Measurements from ENCODE around the gene TENT4B. TPM values are rescaled to one million over a fixed set of nuclear protein-coding genes. Genes with fewer than 3 reads are reported as not detected.

The TENT4B gene
- total RNA-seq, 2 experiments from 2014 or later = 5.8 to 8.8 TPM

- no peak overlapping the region for H3K27ac ChIP-seq (ENCODE audit: low read depth, low read length, poor library complexity, severe bottlenecking)
- H3K4me2 ChIP-seq (ENCODE audit: low read length) = no peak overlapping the region
- no peaks in the 10 kb centered on the region for H3K9me2 ChIP-seq (ENCODE audit: insufficient read depth, low read length)
- DNase-seq (ENCODE audit: low spot score) = no peak
- H4K20me1 ChIP-seq (ENCODE audit: insufficient read depth, low read length) = 0 out of 2 replicates have a peak, but pooled peaks cover 9% of the 10 kb centered on the region
- intact Hi-C loops (cut with micrococcal nuclease; ENCODE audit: unreplicated experiment) = no loop called here
- POLR2A ChIA-PET = interaction anchor here (1.2 kb wide), 1 partner anchor 66 kb away, joined by 3 read pairs; no protein-coding TSS in a partner anchor
- CTCF ChIA-PET (ENCODE audit: unreplicated experiment) = no interaction called here
- TF ChIP-seq CTCF (conservative IDR thresholded peaks at IDR 0.05; ENCODE audit: low read length) = no peak
- TF ChIP-seq EZH2phosphoT487 (IDR thresholded peaks at IDR 0.05; ENCODE audit: borderline replicate concordance, low read depth, low read length) = no peak
- H2AFZ ChIP-seq (ENCODE audit: low read length) = no peak overlapping the region
- H3K4me1 ChIP-seq (ENCODE audit: insufficient read depth, low read length, poor library complexity, severe bottlenecking) = peaks cover 4% of the 10 kb centered on the region
- H3K79me2 ChIP-seq (ENCODE audit: insufficient read depth, low read depth, low read length) = no peaks in the 10 kb centered on the region
- H3K4me3 ChIP-seq (ENCODE audit: low read depth, low read length, poor library complexity, severe bottlenecking) = no peak overlapping the region
- BruUV-seq (replicated peaks) = no TSS peak
- no peaks in the 10 kb centered on the region for H3K36me3 ChIP-seq (ENCODE audit: insufficient read depth, low read length)
- no peaks in the 10 kb centered on the region for H3K9me3 ChIP-seq (ENCODE audit: low read length)
Measured at GRCh38 chr16:50203681-50204080, 50.6 kb downstream of the TENT4B start.

GRCh38 chr16:50204453-50205108 lies 51.5 kb downstream of the TENT4B start:
- Histone ChIP-seq H3K4me1 (ENCODE audit: insufficient read depth, low read length, poor library complexity, severe bottlenecking) (peaks cover 5% of the 10 kb centered on the region), H3K4me2 (ENCODE audit: low read length) (no peak overlapping the region), H3K36me3 (ENCODE audit: insufficient read depth, low read length) (no peaks in the 10 kb centered on the region), H3K9me2 (ENCODE audit: insufficient read depth, low read length) (no peaks in the 10 kb centered on the region), H2AFZ (ENCODE audit: low read length) (no peak overlapping the region), H3K79me2 (ENCODE audit: insufficient read depth, low read depth, low read length) (no peaks in the 10 kb centered on the region), H3K4me3 (ENCODE audit: low read depth, low read length, poor library complexity, severe bottlenecking) (no peak overlapping the region), H3K27ac (ENCODE audit: low read depth, low read length, poor library complexity, severe bottlenecking) (no peak overlapping the region), H3K9me3 (ENCODE audit: low read length) (no peaks in the 10 kb centered on the region), H4K20me1 (ENCODE audit: insufficient read depth, low read length) (0 out of 2 replicates have a peak, but pooled peaks cover 9% of the 10 kb centered on the region)
- TF ChIP-seq CTCF (conservative IDR thresholded peaks at IDR 0.05; ENCODE audit: low read length) = no peak
- BruUV-seq (replicated peaks) = no TSS peak
- intact Hi-C loops (cut with micrococcal nuclease; ENCODE audit: unreplicated experiment) = no loop called here
- DNase-seq (ENCODE audit: low spot score) = no peak
- ChIA-PET CTCF (ENCODE audit: unreplicated experiment) (no interaction called here), POLR2A (no interaction called here)

GRCh38 chr16:50207652-50208051 lies 54.5 kb downstream of the TENT4B start:
- Histone ChIP-seq H2AFZ (ENCODE audit: low read length) (no peak overlapping the region), H4K20me1 (ENCODE audit: insufficient read depth, low read length) (0 out of 2 replicates have a peak, but pooled peaks cover 9% of the 10 kb centered on the region), H3K9me2 (ENCODE audit: insufficient read depth, low read length) (no peaks in the 10 kb centered on the region), H3K27ac (ENCODE audit: low read depth, low read length, poor library complexity, severe bottlenecking) (no peak overlapping the region), H3K9me3 (ENCODE audit: low read length) (no peaks in the 10 kb centered on the region), H3K4me2 (ENCODE audit: low read length) (no peak overlapping the region), H3K79me2 (ENCODE audit: insufficient read depth, low read depth, low read length) (no peaks in the 10 kb centered on the region), H3K36me3 (ENCODE audit: insufficient read depth, low read length) (peaks cover 4% of the 10 kb centered on the region; the same call in 1 of the 2 replicates), H3K4me1 (ENCODE audit: insufficient read depth, low read length, poor library complexity, severe bottlenecking) (peaks cover 12% of the 10 kb centered on the region), H3K4me3 (ENCODE audit: low read depth, low read length, poor library complexity, severe bottlenecking) (no peak overlapping the region)
- DNase-seq (ENCODE audit: low spot score) = no peak
- intact Hi-C loops (cut with micrococcal nuclease; ENCODE audit: unreplicated experiment) = no loop called here
- TF ChIP-seq CTCF (conservative IDR thresholded peaks at IDR 0.05; ENCODE audit: low read length) (no peak), EZH2phosphoT487 (IDR thresholded peaks at IDR 0.05; ENCODE audit: borderline replicate concordance, low read depth, low read length) (no peak)
- CTCF ChIA-PET (ENCODE audit: unreplicated experiment) = interaction anchor here (1.0 kb wide), 1 partner anchor 182 kb away, joined by 3 read pairs; the partner anchor contains the start of gene CNEP1R1
- POLR2A ChIA-PET = interaction anchor here (0.9 kb wide), 1 partner anchor 46 kb away, joined by 3 read pairs; no protein-coding TSS in a partner anchor
- no TSS peak for BruUV-seq (replicated peaks)
